Esophagus mucosa (tissue), 1 donor: ENCODE results near the gene ANKK1. TPM values are rescaled to one million over a fixed set of nuclear protein-coding genes. Genes with fewer than 3 reads are reported as not detected.

Source experiments
- ATAC-seq: fragments of 200-7000 bp; cut with Tn5 transposase; one replicate; pipeline ENCODE4 v1.9.1; 2020
- total RNA-seq: library from RNA; stranded (reverse); gene quantifications from one replicate; pipeline ENCODE4 v1.2.4, GENCODE V29; 2023
- donor health status: DM: yes; HTN: yes; CAD: no.

Gene ANKK1
- total RNA-seq, 1 donor from 2014 or later, result 0.72 TPM

- ATAC-seq, result no peak
Measured at GRCh38 chr11:113378692-113379091, 8.9 kb upstream of the ANKK1 start.

- no peak for ATAC-seq
Measured at GRCh38 chr11:113382121-113382520, 5.5 kb upstream of the ANKK1 start.

- peak; percentile 99 for ATAC-seq
Measured at GRCh38 chr11:113384551-113384950, 3.0 kb upstream of the ANKK1 start.

DNA sequence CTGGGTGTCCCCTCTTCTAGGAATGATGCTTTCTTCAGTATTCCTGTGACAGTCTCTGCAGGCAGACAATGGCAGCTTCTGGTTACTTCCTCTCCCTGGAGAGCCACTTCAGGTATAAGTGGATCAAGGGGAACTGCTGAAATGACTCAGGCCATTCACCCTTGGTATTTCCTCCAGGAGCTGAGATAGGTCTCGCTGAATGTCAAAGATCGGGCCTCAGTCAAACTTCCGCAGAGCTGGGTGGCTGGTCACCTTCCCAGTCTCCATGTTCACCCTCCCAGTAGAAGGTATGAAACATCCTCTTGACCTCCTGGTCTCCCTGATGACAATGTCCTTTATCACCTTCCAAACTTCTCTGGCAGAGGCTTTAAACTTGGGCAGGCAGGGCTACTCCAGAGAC is 1.8 kb upstream of the ANKK1 start:
- ATAC-seq, result no peak

DNA sequence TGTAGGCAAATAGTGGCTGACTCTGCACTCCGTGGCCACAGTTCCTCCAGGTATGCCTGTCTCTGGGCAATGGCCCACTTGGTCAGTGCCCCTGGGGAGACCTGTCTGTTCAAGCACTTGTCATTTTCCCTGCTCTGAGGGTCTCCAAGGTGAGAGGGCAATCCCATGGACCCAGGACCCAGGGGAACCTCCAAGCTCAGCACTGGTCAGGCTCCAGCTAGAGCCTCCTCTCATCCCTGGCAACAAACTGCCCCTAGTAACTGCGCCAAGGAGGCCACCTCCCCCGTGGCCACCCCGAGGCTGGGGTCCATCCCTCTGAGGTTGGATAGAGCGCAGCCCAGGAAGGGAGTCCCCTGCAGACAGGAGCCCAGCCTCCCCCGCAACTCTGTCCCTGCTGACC is 713 bp upstream of the ANKK1 start:
- no peak for ATAC-seq

DNA sequence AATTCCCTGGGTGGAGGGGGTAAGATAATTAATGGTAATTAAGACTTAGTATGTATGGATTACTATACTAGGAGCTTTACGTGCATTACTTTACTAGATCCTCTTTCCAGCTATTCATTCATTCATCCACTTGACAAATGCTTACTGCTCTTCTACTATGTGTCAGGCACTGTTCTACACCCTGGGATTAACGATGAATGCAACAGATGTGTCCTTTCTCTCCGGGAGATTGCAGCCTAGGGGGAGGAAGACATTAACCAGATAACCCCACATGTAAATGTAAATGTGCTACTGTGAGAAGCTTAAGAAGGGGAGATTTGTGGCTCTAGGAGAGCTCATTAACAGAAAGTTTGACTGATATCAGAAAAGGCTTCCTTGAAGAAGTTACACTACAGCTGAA is 1.7 kb downstream of the ANKK1 start:
- no peak for ATAC-seq

DNA sequence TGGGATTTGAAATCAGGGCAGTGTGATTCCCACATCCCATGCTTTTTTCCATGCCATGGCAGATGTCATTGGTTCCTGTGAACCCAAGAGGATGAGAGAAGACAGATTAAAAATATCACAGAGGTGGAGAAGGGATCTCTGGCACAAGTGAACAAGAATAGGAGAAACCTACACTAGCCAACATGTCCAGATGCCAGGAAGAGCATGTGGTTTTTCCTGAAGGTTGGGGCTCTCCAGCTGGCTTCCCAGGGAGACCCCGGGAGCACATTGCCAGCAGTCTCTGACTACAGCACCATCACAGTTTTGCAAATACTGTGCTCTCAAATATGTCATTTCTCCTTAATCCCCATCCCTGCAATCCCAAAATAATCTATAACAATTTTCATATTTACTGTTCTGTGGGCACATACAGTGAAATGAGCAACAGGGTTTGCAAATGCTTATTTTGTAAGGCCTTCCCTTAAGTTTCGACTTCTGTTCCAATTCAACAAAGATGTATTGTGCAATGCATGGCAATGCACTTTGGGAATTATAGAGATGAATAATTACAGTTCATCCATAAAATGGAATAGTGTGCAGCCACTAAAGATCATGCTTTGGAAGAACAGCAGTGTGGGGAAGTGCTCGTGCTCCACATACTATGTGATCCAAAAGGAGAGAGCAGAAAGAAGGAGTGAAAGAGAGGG is 4.8 kb downstream of the ANKK1 start:
- no peak for ATAC-seq

- ATAC-seq, result no peak
Measured at GRCh38 chr11:113393501-113393985, 6.0 kb downstream of the ANKK1 start.

DNA sequence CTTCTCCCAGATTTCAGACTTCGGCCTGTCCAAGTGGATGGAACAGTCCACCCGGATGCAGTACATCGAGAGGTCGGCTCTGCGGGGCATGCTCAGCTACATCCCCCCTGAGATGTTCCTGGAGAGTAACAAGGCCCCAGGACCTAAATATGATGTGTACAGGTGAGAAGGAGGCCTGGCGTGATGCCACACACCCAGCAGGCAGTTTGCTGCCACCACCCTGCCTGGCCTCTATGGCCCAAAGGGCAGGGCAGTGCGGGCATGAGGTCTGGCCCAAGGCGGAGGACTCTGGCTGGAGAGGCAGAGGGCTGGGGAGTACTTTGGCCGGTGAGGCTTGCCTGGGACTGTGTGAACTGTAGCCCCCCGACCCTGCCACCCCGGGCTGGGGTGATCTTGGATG is 7.3 kb downstream of the ANKK1 start:
- no peak for ATAC-seq

GRCh38 chr11:113395782-113396336 is 8.3 kb downstream of the ANKK1 start:
- ATAC-seq, result no peak

DNA sequence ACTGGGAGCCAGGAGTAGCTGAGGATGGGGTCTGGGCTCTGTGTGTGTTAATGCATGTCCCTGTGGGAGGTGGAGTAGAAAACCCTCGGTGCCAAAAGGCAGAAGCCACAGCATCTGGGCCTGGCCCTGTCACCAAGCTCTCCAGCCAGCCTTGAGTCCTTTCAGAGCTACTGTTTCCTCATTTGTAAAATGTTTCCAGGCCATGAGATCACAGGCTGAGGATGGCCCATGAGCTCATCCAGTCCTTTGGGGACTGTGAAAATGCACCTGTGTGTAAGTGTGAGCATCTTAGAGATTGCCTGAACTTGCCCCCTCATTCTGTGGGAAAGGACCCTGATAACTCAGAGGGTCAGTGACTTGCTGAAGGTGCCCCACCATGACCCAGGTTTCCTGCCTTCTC is 9.1 kb downstream of the ANKK1 start:
- ATAC-seq, result no peak

GRCh38 chr11:113397212-113397611 is 9.6 kb downstream of the ANKK1 start:
- ATAC-seq, result no peak

DNA sequence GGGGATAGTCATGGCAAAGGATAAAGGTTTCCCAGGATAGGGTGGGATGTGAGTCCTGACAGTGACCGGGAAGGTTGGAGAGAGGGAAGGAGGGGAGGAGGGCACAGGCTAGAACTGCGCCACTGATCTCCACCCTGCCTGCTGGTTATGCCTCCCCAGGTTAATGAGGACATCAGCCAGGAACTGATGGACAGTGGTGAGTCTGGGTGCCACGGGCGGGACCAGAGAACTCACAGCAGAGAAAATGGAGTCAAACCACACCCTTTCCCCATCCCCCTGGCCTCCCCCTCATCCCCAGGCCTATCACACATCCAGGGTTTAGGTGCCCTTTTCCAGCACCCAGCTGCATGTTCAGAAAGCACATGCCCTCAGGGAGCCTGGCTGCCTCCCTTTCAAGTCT is 10.2 kb downstream of the ANKK1 start:
- no peak for ATAC-seq

- ATAC-seq, result no peak
Measured at GRCh38 chr11:113398669-113399430, 11.3 kb downstream of the ANKK1 start.

DNA sequence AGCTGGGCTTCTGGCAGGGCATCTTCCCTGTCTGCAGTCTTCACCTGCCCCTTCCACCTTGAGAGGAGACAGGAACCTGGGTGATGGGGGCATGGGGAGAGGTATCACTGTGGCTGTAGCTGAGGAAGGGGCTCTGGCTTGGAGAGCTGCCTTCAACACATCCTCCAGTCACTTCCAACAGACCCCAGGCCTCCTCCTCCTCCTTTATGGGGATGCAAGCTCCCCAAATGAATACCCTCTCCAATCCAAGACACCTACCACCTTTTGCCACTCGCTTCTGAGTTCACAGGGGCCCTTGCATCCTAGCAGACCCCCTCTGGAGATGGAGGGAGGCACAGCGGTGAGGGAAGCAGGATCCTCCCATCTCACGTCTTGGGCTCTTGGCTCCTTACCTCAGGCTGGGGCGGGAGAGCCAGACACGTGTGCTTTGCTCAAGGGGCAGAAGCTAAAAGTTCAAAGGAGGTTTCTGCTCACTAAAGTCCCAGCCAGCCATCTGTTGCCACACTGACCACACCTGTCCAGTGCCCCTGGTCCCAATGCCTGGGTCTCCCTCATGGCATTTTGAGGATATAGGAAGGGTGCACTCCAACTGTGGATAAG is 13.2 kb downstream of the ANKK1 start:
- no peak for ATAC-seq

- ATAC-seq, result peak; percentile 89
Measured at GRCh38 chr11:113401718-113402117, 14.1 kb downstream of the ANKK1 start.

DNA sequence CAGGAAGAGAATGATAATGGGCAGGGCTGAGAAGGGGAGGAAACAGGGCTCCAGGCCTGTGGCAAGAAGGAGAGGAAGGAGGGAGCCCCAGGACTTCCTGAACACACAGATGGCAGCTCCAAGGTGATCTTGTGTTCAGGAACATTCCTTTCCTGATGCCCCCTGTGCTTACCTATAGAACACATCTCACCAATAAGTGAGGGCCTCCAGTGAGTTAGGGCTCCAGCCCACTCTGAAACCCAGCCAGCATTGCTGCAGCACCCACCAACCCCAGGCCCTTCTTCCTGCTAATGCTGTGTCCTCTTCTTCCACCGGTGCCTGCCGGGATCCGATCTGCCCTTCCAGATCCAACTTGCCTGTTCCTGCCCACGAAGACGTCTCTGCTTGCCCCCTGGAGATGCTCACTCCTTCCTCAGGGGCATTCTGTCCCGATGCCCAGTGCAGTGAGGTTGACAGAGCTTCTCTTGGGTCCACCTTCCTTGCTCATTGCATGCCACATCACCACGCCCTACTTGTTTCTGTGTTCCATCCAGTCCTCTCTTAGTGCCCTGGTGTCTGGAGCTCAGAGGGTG is 17.4 kb downstream of the ANKK1 start:
- no peak for ATAC-seq

GRCh38 chr11:113405724-113406478 is 18.3 kb downstream of the ANKK1 start:
- ATAC-seq, result no peak

DNA sequence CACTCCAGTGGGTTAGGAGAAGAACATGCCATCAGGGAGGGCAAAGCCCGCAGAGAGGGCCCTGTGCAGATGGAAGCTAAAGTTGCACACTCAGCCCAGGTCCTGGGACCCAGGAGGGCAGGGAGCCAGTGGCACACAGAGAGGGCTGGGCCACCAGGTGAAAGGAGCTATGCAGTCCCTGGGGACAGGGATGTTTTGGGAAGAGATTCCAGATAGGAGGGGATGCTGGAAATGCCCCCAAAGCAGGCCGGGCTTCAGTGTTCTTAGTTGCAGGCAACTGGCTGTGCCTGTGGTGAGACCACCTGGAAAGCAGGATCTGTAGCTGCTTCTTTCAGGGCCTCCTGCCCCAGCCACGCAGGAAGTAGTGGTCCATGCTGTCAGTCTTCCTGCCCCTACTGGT is 19.6 kb downstream of the ANKK1 start:
- no peak for ATAC-seq

DNA sequence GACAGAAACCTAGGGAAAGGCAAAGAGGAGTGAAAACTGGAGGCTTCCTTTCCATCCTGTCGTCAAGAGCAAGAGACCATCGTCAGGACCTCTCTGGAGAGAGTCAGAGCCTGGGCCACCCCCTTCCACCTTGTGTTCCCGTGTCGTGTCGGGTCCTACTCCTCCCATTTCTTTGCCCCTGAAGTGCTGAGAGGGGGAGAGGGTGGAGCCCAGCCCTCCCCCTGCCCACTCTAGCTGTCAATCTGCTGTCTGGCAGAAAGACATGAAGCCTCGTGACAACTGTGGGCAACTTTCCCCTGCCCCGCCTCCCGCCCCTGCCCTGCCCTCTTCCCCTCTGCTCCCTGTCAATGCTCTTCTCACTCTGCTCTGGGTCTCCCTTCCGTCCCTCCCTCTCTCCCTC is 20.6 kb downstream of the ANKK1 start:
- no peak for ATAC-seq

- ATAC-seq, result no peak
Measured at GRCh38 chr11:113408887-113409286, 21.3 kb downstream of the ANKK1 start.

DNA sequence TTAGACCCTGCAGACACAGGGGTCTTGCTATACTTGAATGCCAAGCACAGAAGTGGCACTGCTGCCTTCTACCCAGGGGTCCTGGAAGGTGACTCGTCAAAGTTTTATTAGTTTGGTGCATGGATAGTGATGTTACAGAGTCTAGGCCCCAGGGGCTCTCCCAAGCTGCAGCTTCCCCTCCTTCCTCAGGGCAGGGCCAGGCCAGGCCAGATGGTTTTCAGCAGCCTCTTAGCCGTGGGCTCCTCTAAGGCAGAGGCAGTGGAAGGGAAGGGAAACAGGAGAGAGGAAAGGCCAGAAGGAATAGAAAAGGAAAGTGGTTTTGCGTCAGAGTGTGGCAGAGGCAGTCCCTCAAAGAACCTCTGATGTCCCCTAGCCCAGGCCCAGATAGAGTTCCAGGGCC is 21.9 kb downstream of the ANKK1 start:
- ATAC-seq, result no peak
